Prostate gland (tissue), 2 donors: ENCODE results near the gene NR3C1. TPM values are rescaled to one million over a fixed set of nuclear protein-coding genes. Genes with fewer than 3 reads are reported as not detected.

Experiments
- DNase-seq: peaks from one replicate; pipeline ENCODE4 v3.0.0-alpha.2; 2019; ENCODE audit warnings: low spot score
- H3K27ac ChIP-seq, 2 donors: fragments of 200-600 bp; sonication (generic); 2 replicates each; pipeline ENCODE4 v1.5.1; 2017 to 2019
- H3K27me3 ChIP-seq: fragments of 200-600 bp; sonication (generic); replicated peaks from 2 replicates; pipeline ENCODE4 v1.5.1; 2019; ENCODE audit not compliant: insufficient read depth
- H3K36me3 ChIP-seq, 2 donors: fragments of 200-600 bp; sonication (generic); 1 replicate in 1 of 2; 2 replicates in 1 of 2; pipeline versions ENCODE4 v1.5.1 to v1.8.1; 2017 to 2019
- H3K4me1 ChIP-seq: fragments of 200-600 bp; sonication (generic); replicated peaks from 2 replicates; pipeline ENCODE4 v1.5.1; 2019
- H3K4me3 ChIP-seq, 2 donors: fragments of 200-600 bp; sonication (generic); 2 replicates each; pipeline ENCODE4 v1.5.1; 2017 to 2019
- H3K9me3 ChIP-seq: fragments of 200-600 bp; sonication (generic); 2 replicates; pipeline ENCODE4 v1.5.1; 2017
- POLR2A ChIP-seq: fragments of 450-650 bp; IDR thresholded peaks from one replicate; pipeline ENCODE4 v1.6.1; 2016; ENCODE audit warnings: antibody characterized with exemption, mild to moderate bottlenecking
- POLR2AphosphoS5 ChIP-seq: sonication (generic); formaldehyde crosslinking; IDR thresholded peaks from one replicate; pipeline ENCODE4 v1.6.1; 2017; ENCODE audit warnings: antibody characterized with exemption
- WGBS: methylation state at CpG from one replicate; pipeline ENCODE4 v1.1.5; 2018; 5-methylcytosine and 5-hydroxymethylcytosine counted together
- intact Hi-C: fragments of 100-400 bp; cut with DNase I; formaldehyde crosslinking; loops from one replicate; pipeline ENCODE4 v1.14.2; 2022
- total RNA-seq, 2 donors: library from RNA; depleted of rRNA; stranded (reverse); fragments of >200 nt; gene quantifications; one replicate each; pipeline ENCODE4 v1.1.0, GENCODE V29; 2016
- TF ChIP-seq, protein P1 (sequence below), 4 experiments: fragments of 200-600 bp in 2 of 4; fragments of 450-650 bp in 2 of 4; sonication (generic) in 2 of 4; IDR thresholded peaks; 1 replicate in 3 of 4; 2 replicates in 1 of 4; pipeline ENCODE4 v1.5.1; 2016 to 2019; ENCODE audit warnings: antibody characterized with exemption in 4 of 4, mild to moderate bottlenecking in 2 of 4, moderate library complexity in 2 of 4

NR3C1 gene
- total RNA-seq, 2 donors from 2014 or later = 42.4 to 55.5 TPM

DNA sequence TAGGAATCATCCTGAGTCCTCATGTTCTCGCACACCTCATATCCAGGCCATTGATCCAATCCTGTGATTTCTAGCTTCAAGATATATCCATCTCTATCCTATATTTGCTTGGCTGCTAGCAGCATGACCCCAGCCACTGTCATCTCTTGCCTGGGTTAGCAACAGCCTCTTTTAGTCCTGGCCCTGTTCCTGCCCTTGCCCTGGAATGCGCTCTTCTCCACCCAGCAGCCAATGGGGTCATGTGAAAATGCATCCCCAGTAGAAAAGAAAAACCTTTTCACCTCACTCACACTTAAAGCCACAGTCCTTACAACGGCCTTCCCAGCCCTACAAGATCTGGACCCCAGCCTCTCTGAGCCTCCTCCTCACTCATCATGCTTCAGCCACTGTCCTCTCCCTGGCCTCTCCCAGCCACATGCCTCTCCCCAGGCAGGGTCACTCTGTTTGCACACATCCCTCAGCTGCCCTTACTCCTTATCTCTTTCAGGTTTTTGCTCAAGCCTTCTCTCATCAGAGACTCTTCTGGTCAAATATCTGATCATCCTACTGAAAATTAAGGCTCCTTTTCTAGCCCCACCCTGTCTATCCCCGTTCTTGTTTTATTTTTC lies 34.3 kb upstream of the NR3C1 start:
- H3K27me3 ChIP-seq = no peaks in the 10 kb centered on the region
- H3K27ac ChIP-seq = no peak overlapping the region
- H3K4me3 ChIP-seq = no peak overlapping the region
- no peaks in the 10 kb centered on the region for H3K4me1 ChIP-seq
- 88% methylated on average over 4 of the region's 4 CpGs for WGBS
- no peaks in the 10 kb centered on the region for H3K9me3 ChIP-seq
- TF ChIP-seq POLR2AphosphoS5 = no peak
- TF ChIP-seq, protein P1, sequence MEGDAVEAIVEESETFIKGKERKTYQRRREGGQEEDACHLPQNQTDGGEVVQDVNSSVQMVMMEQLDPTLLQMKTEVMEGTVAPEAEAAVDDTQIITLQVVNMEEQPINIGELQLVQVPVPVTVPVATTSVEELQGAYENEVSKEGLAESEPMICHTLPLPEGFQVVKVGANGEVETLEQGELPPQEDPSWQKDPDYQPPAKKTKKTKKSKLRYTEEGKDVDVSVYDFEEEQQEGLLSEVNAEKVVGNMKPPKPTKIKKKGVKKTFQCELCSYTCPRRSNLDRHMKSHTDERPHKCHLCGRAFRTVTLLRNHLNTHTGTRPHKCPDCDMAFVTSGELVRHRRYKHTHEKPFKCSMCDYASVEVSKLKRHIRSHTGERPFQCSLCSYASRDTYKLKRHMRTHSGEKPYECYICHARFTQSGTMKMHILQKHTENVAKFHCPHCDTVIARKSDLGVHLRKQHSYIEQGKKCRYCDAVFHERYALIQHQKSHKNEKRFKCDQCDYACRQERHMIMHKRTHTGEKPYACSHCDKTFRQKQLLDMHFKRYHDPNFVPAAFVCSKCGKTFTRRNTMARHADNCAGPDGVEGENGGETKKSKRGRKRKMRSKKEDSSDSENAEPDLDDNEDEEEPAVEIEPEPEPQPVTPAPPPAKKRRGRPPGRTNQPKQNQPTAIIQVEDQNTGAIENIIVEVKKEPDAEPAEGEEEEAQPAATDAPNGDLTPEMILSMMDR (IDR thresholded peaks at IDR 0.05) = no peak
- TF ChIP-seq POLR2A = no peak
- H3K36me3 ChIP-seq = no peaks in the 10 kb centered on the region
- intact Hi-C loops = no loop called here
- no peak for DNase-seq

DNA sequence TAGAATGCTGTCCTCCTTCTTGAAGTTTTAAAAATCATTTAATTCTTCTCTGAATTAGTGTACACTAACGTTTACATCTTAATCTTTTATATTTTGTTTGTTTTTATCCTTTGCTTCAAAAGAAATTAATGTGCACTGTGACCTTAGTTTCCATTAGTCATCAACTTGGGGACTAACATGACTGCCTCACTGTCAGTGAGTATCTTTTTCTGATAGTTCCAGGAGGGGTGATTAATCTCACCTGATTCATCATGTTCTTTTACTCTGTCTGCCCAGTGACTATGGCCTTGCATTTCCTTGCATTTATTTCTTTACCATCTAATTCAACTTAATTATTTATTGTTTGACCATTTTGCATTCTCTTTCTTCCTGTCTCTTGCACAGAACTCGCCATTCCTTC lies 33.4 kb upstream of the NR3C1 start:
- Histone ChIP-seq H3K27me3 (no peaks in the 10 kb centered on the region), H3K27ac (no peak overlapping the region), H3K4me1 (no peaks in the 10 kb centered on the region), H3K36me3 (no peaks in the 10 kb centered on the region), H3K4me3 (no peak overlapping the region), H3K9me3 (no peaks in the 10 kb centered on the region)
- WGBS = 77% methylated on average over 2 of the region's 2 CpGs
- intact Hi-C loops = no loop called here
- DNase-seq = no peak
- TF ChIP-seq POLR2AphosphoS5 (no peak), POLR2A (no peak)
- TF ChIP-seq, protein P1 (IDR thresholded peaks at IDR 0.05) = no peak

DNA sequence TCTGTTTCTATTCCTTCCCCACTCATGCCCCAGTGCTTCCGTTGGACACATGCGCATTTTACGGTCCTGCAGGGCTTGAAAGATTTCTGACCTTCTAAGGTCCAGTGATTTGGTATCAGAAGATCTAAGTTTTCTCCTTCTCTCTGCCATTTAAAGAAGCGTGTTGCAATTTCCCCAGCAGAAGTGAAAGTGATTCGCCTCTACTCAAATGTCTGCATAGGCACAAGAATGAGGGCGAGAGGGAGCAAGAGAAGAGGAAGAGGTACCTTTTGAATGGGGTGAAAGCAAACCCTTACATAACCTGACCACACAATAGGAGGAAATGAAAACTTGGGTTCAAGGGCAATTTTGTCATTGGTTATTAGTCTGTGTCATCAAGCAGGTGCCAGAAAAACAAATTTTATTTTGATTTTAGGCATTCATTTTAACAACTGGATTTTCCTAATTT lies 31.7 kb upstream of the NR3C1 start:
- Histone ChIP-seq H3K27ac (no peak overlapping the region), H3K36me3 (no peaks in the 10 kb centered on the region), H3K27me3 (no peaks in the 10 kb centered on the region), H3K4me3 (no peak overlapping the region), H3K4me1 (no peaks in the 10 kb centered on the region), H3K9me3 (no peaks in the 10 kb centered on the region)
- TF ChIP-seq, protein P1 (IDR thresholded peaks at IDR 0.05) = no peak
- TF ChIP-seq POLR2AphosphoS5 (no peak), POLR2A (no peak)
- DNase-seq = no peak
- WGBS = 66% methylated on average over 6 of the region's 6 CpGs
- intact Hi-C loops = no loop called here

DNA sequence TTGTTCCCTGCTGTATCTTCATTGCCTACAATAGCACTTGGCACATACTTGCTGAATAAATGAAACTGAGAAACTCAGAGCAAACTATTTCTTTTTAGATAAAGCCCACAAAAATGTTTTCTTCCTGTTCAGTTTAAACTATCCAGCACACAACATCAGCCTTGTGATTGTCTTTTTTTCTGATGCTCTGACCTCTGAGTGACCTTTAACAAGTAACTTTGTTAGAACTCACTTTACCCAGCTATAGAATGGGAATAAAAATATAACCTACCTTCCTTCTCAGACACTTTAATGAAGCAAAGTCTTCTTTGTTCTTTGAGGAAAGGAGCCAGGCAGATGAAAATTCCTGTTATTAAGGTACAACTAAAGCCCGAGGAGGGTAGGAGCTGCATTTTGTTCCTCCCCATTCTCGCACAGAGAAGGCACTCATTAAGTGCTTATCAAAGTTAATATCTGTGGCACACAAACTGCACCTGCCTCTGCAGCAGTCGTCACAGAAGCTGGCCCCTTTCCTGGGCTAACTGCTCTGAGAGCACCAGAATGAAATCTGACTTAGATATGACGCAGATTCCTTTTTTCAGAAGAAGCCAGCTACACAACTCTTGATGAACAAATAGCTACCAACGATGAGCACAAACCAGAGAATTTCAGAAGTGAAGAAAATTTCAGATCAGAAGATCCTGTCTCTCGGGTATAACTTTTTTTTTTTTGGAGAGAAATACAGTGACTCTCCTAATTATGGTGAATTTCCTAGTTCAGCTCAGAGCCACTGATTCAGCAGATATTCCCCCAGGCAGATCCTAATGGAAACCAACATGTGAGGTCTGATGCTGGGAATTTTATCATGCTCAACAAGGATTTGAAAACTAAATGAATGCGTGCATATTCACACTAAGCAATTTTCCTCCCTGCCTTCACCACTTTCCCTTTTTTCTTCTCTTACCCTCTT lies 31.0 kb upstream of the NR3C1 start:
- DNase-seq = no peak
- no peaks in the 10 kb centered on the region for H3K9me3 ChIP-seq
- TF ChIP-seq POLR2AphosphoS5 = no peak
- TF ChIP-seq POLR2A = no peak
- TF ChIP-seq, protein P1 (IDR thresholded peaks at IDR 0.05) = no peak
- no peaks in the 10 kb centered on the region for H3K27me3 ChIP-seq
- 33% methylated on average over 7 of the region's 7 CpGs for WGBS
- H3K27ac ChIP-seq = no peak overlapping the region
- H3K4me3 ChIP-seq = no peak overlapping the region
- H3K4me1 ChIP-seq = no peaks in the 10 kb centered on the region
- H3K36me3 ChIP-seq = no peaks in the 10 kb centered on the region
- intact Hi-C loops = no loop called here
